BJ (cell line): ENCODE measurements around the gene SYT15B. TPM values are rescaled to one million over a fixed set of nuclear protein-coding genes. Genes with fewer than 3 reads are reported as not detected.
"Not testable (repeated sequence)": the region's sequence is repeated elsewhere in the genome, so short reads cannot be mapped to it uniquely, and the experiment has no call there.

Source experiments
- CTCF ChIA-PET: fragments of 350-600 bp; formaldehyde crosslinking; extraction: SDS; loops from one replicate; lab custom pipeline; 2021; ENCODE audit warnings: antibody characterized with exemption, inconsistent platforms; lab: Yijun Ruan, JAX
- POLR2A ChIA-PET: fragments of 300-600 bp; sonication (Branson Sonifier 250); formaldehyde crosslinking; extraction: SDS; loops from one replicate; lab custom pipeline; 2021; ENCODE audit warnings: antibody characterized with exemption; lab: Charles Lee
- DNase-seq: peaks from one replicate; pipeline ENCODE4 v3.0.0-alpha.2; 2011; ENCODE audit warnings: low read depth
- H3K27me3 ChIP-seq: 2 replicates; pipeline ENCODE4 v1.6.0; 2011; ENCODE audit warnings: low read length; ENCODE audit not compliant: control insufficient read depth, insufficient read depth
- H3K36me3 ChIP-seq: 2 replicates; pipeline ENCODE4 v1.5.1; 2011; ENCODE audit warnings: low read length; ENCODE audit not compliant: control insufficient read depth, insufficient read depth
- H3K4me3 ChIP-seq: 2 replicates; pipeline ENCODE4 v1.5.1; 2011; ENCODE audit warnings: low read depth, mild to moderate bottlenecking, control low read depth, low read length
- polyA plus RNA-seq: library from polyadenylated mRNA; depleted of rRNA; stranded (reverse); fragments of >200 nt; gene quantifications from 2 replicates; pipeline ENCODE4 v1.2.3, GENCODE V29; 2011; rRNA removed

The SYT15B gene
- polyA plus RNA-seq, 1 experiment = 2.0 TPM

GRCh38 chr10:47717011-47717769 lies 46.2 kb downstream of the SYT15B start:
- H3K36me3 ChIP-seq, CTCF ChIA-PET, H3K4me3 ChIP-seq, H3K27me3 ChIP-seq, POLR2A ChIA-PET, DNase-seq: not testable (repeated sequence)

Other genes starting within 250 kb of the SYT15B start
- gene AGAP9, start 240.0 kb downstream of the SYT15B start, polyA plus RNA-seq = 3.7 and 3.8 TPM in 2 replicates
- 0.04 and 0.07 TPM in 2 replicates for gene NPY4R2, start 155.1 kb upstream of the SYT15B start, polyA plus RNA-seq
- gene FAM25C, start 236.2 kb upstream of the SYT15B start, polyA plus RNA-seq = not detected in 2 replicates